ENCODE measurements around the gene LASP1.

Gene LASP1

DNA sequence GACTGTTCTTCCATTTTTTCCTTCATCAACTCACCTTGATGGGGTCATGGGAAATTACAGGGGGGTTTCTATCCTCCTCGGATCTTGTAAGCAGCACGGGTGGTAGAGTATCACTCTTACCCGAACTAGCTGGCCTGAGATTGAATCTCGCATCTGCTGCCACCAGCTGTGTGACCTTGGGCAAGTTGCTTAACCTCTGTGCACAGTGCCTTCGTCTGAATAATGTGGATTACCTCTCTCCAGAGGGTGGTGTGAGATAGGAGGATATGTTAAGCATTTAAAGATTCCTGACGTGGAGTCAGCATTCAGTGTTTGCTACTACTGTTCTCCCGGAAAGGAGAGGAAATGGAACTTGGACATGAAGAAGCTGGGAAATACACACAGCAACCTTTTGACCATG lies 24.4 kb downstream of the LASP1 start (continued):
- TF ChIP-seq CSRNP3 (CRISPR knock-in tag; IDR thresholded peaks at IDR 0.05): no peak
- TF ChIP-seq PPARA (CRISPR knock-in tag; IDR thresholded peaks at IDR 0.05; ENCODE audit: borderline replicate concordance): no peak
- no peak for TF ChIP-seq TCF4 (CRISPR knock-in tag; IDR thresholded peaks at IDR 0.05; ENCODE audit: borderline replicate concordance)
- TF ChIP-seq BACH2 (CRISPR knock-in tag; IDR thresholded peaks at IDR 0.05; ENCODE audit: borderline replicate concordance): no peak

GRCh38 chr17:38896346-38896954 lies 26.6 kb downstream of the LASP1 start:
- ATAC-seq: no peak
- TF ChIP-seq OSR1 (CRISPR knock-in tag; IDR thresholded peaks at IDR 0.05): no peak
- no peak for TF ChIP-seq ZFP3 (CRISPR knock-in tag; IDR thresholded peaks at IDR 0.05)
- TF ChIP-seq ARNTL (CRISPR knock-in tag; IDR thresholded peaks at IDR 0.05; ENCODE audit: borderline replicate concordance, low read depth): no peak
- TF ChIP-seq ZNF8 (CRISPR knock-in tag; IDR thresholded peaks at IDR 0.05): no peak
- TF ChIP-seq GLIS3 (CRISPR knock-in tag; IDR thresholded peaks at IDR 0.05): no peak
- TF ChIP-seq RARB (CRISPR knock-in tag; IDR thresholded peaks at IDR 0.05): no peak
- no peak for TF ChIP-seq TOX (CRISPR knock-in tag; IDR thresholded peaks at IDR 0.05; ENCODE audit: borderline replicate concordance)
- TF ChIP-seq TCF4 (CRISPR knock-in tag; IDR thresholded peaks at IDR 0.05; ENCODE audit: borderline replicate concordance): no peak
- TF ChIP-seq ISL1 (CRISPR knock-in tag; IDR thresholded peaks at IDR 0.05): no peak
- TF ChIP-seq BACH2 (CRISPR knock-in tag; IDR thresholded peaks at IDR 0.05; ENCODE audit: borderline replicate concordance): no peak
- no peak for TF ChIP-seq PATZ1 (CRISPR knock-in tag; IDR thresholded peaks at IDR 0.05; ENCODE audit: borderline replicate concordance)
- TF ChIP-seq ZC3H10 (CRISPR knock-in tag; IDR thresholded peaks at IDR 0.05): no peak
- no peak for TF ChIP-seq SNAI2 (CRISPR knock-in tag; IDR thresholded peaks at IDR 0.05)
- no peak for TF ChIP-seq ZNF70 (CRISPR knock-in tag; IDR thresholded peaks at IDR 0.05)
- TF ChIP-seq, protein P1, sequence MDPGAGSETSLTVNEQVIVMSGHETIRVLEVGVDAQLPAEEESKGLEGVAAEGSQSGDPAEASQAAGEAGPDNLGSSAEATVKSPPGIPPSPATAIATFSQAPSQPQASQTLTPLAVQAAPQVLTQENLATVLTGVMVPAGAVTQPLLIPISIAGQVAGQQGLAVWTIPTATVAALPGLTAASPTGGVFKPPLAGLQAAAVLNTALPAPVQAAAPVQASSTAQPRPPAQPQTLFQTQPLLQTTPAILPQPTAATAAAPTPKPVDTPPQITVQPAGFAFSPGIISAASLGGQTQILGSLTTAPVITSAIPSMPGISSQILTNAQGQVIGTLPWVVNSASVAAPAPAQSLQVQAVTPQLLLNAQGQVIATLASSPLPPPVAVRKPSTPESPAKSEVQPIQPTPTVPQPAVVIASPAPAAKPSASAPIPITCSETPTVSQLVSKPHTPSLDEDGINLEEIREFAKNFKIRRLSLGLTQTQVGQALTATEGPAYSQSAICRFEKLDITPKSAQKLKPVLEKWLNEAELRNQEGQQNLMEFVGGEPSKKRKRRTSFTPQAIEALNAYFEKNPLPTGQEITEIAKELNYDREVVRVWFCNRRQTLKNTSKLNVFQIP (CRISPR knock-in tag; IDR thresholded peaks at IDR 0.05; ENCODE audit: borderline replicate concordance, low read depth): no peak
- TF ChIP-seq CREB5 (CRISPR knock-in tag; IDR thresholded peaks at IDR 0.05; ENCODE audit: low read depth): no peak

DNA sequence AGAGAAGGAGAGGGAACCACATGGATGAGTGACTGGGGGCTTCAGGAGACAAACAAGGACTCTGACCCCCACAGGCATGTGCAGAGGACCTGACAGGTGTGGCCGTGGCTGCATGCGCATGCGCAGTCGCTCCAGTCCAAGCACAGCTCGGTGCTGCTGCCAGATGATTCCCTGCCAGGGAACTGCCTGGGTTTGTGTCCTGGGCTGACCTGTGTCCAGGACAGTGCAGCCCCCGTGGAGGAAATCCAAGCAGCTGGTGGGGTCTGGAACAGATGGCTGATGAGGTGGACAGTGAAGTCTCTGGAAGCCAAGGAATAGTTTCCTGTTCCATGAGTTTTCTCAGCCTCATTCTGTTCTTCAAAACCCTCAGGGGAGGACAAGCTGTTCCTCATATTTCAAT lies 27.3 kb downstream of the LASP1 start:
- no peak for ATAC-seq
- TF ChIP-seq RARB (CRISPR knock-in tag; IDR thresholded peaks at IDR 0.05): no peak
- no peak for TF ChIP-seq SNAI2 (CRISPR knock-in tag; IDR thresholded peaks at IDR 0.05)
- no peak for TF ChIP-seq GLIS3 (CRISPR knock-in tag; IDR thresholded peaks at IDR 0.05)
- TF ChIP-seq, protein P1 (CRISPR knock-in tag; IDR thresholded peaks at IDR 0.05; ENCODE audit: borderline replicate concordance, low read depth): no peak
- TF ChIP-seq ZNF565 (CRISPR knock-in tag; conservative IDR thresholded peaks at IDR 0.05; ENCODE audit: low read depth): no peak
- no peak for TF ChIP-seq BACH2 (CRISPR knock-in tag; IDR thresholded peaks at IDR 0.05; ENCODE audit: borderline replicate concordance)
- no peak for TF ChIP-seq ZNF70 (CRISPR knock-in tag; IDR thresholded peaks at IDR 0.05)
- no peak for TF ChIP-seq CREB5 (CRISPR knock-in tag; IDR thresholded peaks at IDR 0.05; ENCODE audit: low read depth)
- TF ChIP-seq CSRNP3 (CRISPR knock-in tag; IDR thresholded peaks at IDR 0.05): no peak
- TF ChIP-seq ZC3H10 (CRISPR knock-in tag; IDR thresholded peaks at IDR 0.05): no peak
- TF ChIP-seq PPARA (CRISPR knock-in tag; IDR thresholded peaks at IDR 0.05; ENCODE audit: borderline replicate concordance): no peak
- no peak for TF ChIP-seq ZNF8 (CRISPR knock-in tag; IDR thresholded peaks at IDR 0.05)
- no peak for TF ChIP-seq OSR1 (CRISPR knock-in tag; IDR thresholded peaks at IDR 0.05)
- TF ChIP-seq ZFP3 (CRISPR knock-in tag; IDR thresholded peaks at IDR 0.05): no peak
- TF ChIP-seq CSDC2 (CRISPR knock-in tag; IDR thresholded peaks at IDR 0.05): no peak
- no peak for TF ChIP-seq TCF4 (CRISPR knock-in tag; IDR thresholded peaks at IDR 0.05; ENCODE audit: borderline replicate concordance)
- no peak for TF ChIP-seq ESRRG (CRISPR knock-in tag; IDR thresholded peaks at IDR 0.05)
- TF ChIP-seq, protein P2, sequence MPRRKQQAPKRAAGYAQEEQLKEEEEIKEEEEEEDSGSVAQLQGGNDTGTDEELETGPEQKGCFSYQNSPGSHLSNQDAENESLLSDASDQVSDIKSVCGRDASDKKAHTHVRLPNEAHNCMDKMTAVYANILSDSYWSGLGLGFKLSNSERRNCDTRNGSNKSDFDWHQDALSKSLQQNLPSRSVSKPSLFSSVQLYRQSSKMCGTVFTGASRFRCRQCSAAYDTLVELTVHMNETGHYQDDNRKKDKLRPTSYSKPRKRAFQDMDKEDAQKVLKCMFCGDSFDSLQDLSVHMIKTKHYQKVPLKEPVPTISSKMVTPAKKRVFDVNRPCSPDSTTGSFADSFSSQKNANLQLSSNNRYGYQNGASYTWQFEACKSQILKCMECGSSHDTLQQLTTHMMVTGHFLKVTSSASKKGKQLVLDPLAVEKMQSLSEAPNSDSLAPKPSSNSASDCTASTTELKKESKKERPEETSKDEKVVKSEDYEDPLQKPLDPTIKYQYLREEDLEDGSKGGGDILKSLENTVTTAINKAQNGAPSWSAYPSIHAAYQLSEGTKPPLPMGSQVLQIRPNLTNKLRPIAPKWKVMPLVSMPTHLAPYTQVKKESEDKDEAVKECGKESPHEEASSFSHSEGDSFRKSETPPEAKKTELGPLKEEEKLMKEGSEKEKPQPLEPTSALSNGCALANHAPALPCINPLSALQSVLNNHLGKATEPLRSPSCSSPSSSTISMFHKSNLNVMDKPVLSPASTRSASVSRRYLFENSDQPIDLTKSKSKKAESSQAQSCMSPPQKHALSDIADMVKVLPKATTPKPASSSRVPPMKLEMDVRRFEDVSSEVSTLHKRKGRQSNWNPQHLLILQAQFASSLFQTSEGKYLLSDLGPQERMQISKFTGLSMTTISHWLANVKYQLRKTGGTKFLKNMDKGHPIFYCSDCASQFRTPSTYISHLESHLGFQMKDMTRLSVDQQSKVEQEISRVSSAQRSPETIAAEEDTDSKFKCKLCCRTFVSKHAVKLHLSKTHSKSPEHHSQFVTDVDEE (CRISPR knock-in tag; IDR thresholded peaks at IDR 0.05): no peak

All from SK-N-SH treated with all-trans-retinoic acid at 6 μM for 48 hours (cell line).